ENCODE measurements around the gene PCBP1.

DNA sequence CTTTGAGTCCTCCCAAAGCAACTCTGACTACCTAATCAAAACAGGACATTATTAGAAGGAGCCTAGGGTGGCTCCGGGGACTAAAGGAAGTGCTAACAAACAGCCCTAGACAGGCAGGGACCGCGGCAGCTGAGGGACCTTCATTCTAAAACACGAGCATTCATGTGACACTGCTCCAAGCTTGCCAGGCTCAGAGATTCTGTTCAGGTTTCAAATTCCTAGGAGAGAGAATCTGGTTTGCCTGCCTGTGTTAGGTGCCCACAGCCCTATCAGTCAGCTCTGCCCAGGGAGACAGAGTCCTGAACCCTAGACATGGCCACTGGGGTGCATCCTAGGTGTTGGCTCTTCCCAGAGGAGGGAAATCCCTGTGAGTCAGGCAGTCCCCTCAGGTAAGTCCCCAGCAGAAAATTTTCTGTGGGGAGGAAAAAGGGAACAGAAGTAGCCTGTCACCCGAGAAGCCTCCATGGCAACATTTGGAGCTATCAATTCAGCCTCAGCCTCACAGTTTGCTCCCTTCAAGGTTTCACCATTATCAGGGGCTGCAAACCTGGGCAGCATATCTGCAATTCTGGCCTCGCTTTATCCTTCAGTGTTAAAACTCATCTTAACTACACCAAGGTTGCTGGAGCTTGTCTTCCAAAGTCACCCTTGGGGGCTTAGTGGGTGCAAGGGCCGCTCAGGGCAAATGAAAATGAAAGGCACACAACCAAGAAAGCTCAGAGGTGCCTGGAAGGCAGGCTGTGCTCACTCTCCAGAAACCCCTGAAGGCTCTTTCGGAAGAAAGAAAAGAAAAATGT lies 28.6 kb downstream of the PCBP1 start:
- TF ChIP-seq POLR2AphosphoS5 (IDR thresholded peaks at IDR 0.05) (no peak), CTCF (IDR thresholded peaks at IDR 0.05) (no peak), EP300 (IDR thresholded peaks at IDR 0.05; ENCODE audit: low read depth) (no peak)

All from transverse colon (tissue), 4 donors.